Liver (tissue), 9 donors: ENCODE results near the gene GRIN3B. TPM values are rescaled to one million over a fixed set of nuclear protein-coding genes. Genes with fewer than 3 reads are reported as not detected.

Experiments
- DNase-seq: peaks from one replicate; pipeline ENCODE4 v3.0.0-alpha.2; 2017; ENCODE audit warnings: low spot score
- H3K27ac ChIP-seq, 2 donors: one replicate each; pipeline ENCODE4 v1.7.0; 2013; ENCODE audit warnings: inconsistent platforms in 2 of 2, low read length in 2 of 2, control low read depth in 1 of 2, low read depth in 1 of 2, mild to moderate bottlenecking in 1 of 2
- H3K27me3 ChIP-seq, 4 donors: one replicate each; pipeline versions ENCODE4 v1.6.1 to v1.7.0; 2013; ENCODE audit warnings: low read length in 3 of 4, inconsistent platforms in 1 of 4, mild to moderate bottlenecking in 1 of 4, moderate library complexity in 1 of 4; ENCODE audit not compliant: control insufficient read depth in 4 of 4, insufficient read depth in 4 of 4
- H3K36me3 ChIP-seq, 4 donors: one replicate each; pipeline versions ENCODE4 v1.6.1 to v1.7.0; 2013; ENCODE audit warnings: low read length in 3 of 4, mild to moderate bottlenecking in 3 of 4, low read depth in 1 of 4, moderate library complexity in 1 of 4; ENCODE audit not compliant: control insufficient read depth in 4 of 4, insufficient read depth in 3 of 4
- H3K4me1 ChIP-seq, 4 donors: one replicate each; pipeline versions ENCODE4 v1.6.1 to v1.7.0; 2013; ENCODE audit warnings: low read length in 3 of 4, mild to moderate bottlenecking in 3 of 4, moderate library complexity in 1 of 4; ENCODE audit not compliant: control insufficient read depth in 4 of 4, insufficient read depth in 4 of 4
- H3K4me3 ChIP-seq, 3 donors: one replicate each; pipeline versions ENCODE4 v1.6.1 to v1.7.0; 2013; ENCODE audit warnings: low read length in 3 of 3, control low read depth in 1 of 3, low read depth in 1 of 3, mild to moderate bottlenecking in 1 of 3
- H3K9ac ChIP-seq, 2 donors: one replicate each; pipeline ENCODE4 v1.7.0; 2013; ENCODE audit warnings: low read length in 2 of 2, mild to moderate bottlenecking in 2 of 2, moderate library complexity in 2 of 2, control low read depth in 1 of 2, low read depth in 1 of 2
- H3K9me3 ChIP-seq, 4 donors: one replicate each; pipeline versions ENCODE4 v1.6.1 to v1.7.0; 2013; ENCODE audit warnings: low read length in 3 of 4; ENCODE audit not compliant: control insufficient read depth in 4 of 4
- ATF3 ChIP-seq: IDR thresholded peaks from 2 replicates; pipeline ENCODE4 v1.6.1; 2016; ENCODE audit warnings: antibody characterized with exemption
- EGR1 ChIP-seq, 2 donors: IDR thresholded peaks; 2 replicates each; pipeline ENCODE4 v1.6.1; 2016 to 2018; ENCODE audit warnings: antibody characterized with exemption in 2 of 2, low read depth in 2 of 2
- FOXA1 ChIP-seq: IDR thresholded peaks from 2 replicates; pipeline ENCODE4 v1.6.1; 2016; ENCODE audit warnings: antibody characterized with exemption
- FOXA2 ChIP-seq: IDR thresholded peaks from 2 replicates; pipeline ENCODE4 v1.6.1; 2016; ENCODE audit warnings: antibody characterized with exemption
- GABPA ChIP-seq, 2 donors: IDR thresholded peaks in 1 of 2; conservative IDR thresholded peaks in 1 of 2; 2 replicates each; pipeline ENCODE4 v1.6.1; 2016; ENCODE audit warnings: antibody characterized with exemption in 2 of 2, mild to moderate bottlenecking in 1 of 2, moderate library complexity in 1 of 2
- HNF4A ChIP-seq, 2 donors: conservative IDR thresholded peaks; 2 replicates each; pipeline ENCODE4 v1.6.1; 2016; ENCODE audit warnings: antibody characterized with exemption in 2 of 2, mild to moderate bottlenecking in 2 of 2
- HNF4G ChIP-seq: IDR thresholded peaks from 2 replicates; pipeline ENCODE4 v1.6.1; 2016; ENCODE audit warnings: antibody characterized with exemption
- JUND ChIP-seq, 2 donors: IDR thresholded peaks; 2 replicates each; pipeline ENCODE4 v1.6.1; 2016; ENCODE audit warnings: antibody characterized with exemption in 2 of 2
- NR2F2 ChIP-seq: IDR thresholded peaks from 2 replicates; pipeline ENCODE4 v1.6.1; 2016; ENCODE audit warnings: antibody characterized with exemption
- REST ChIP-seq: IDR thresholded peaks from 2 replicates; pipeline ENCODE4 v1.6.1; 2016; ENCODE audit warnings: antibody characterized with exemption, mild to moderate bottlenecking
- RXRA ChIP-seq, 2 donors: IDR thresholded peaks; 2 replicates each; pipeline ENCODE4 v1.6.1; 2017 to 2018; ENCODE audit warnings: antibody characterized with exemption in 2 of 2, mild to moderate bottlenecking in 1 of 2
- SP1 ChIP-seq: IDR thresholded peaks from 2 replicates; pipeline ENCODE4 v1.6.1; 2018; ENCODE audit warnings: antibody characterized with exemption, mild to moderate bottlenecking
- TAF1 ChIP-seq: conservative IDR thresholded peaks from 2 replicates; pipeline ENCODE4 v1.6.1; 2016; ENCODE audit warnings: antibody characterized with exemption, mild to moderate bottlenecking
- YY1 ChIP-seq: IDR thresholded peaks from 2 replicates; pipeline ENCODE4 v1.6.1; 2016; ENCODE audit warnings: antibody characterized with exemption, mild to moderate bottlenecking
- WGBS: extraction: QIAGEN DNeasy Blood & Tissue Kit; methylation state at CpG from one replicate; pipeline ENCODE4 v1.1.7; 2013; 5-methylcytosine and 5-hydroxymethylcytosine counted together
- polyA plus RNA-seq, 2 donors: library from polyadenylated mRNA; stranded (reverse) in 1 of 2; unstranded in 1 of 2; fragments of 200-250 nt in 1 of 2; fragments of >200 nt in 1 of 2; fragmentation: Nextera tagmentation in 1 of 2; extraction: Ambion mirVana in 1 of 2; gene quantifications; one replicate each; pipeline versions ENCODE4 v1.2.1 to v1.2.3, GENCODE V29; 2013 to 2015
- total RNA-seq, 2 donors: library from RNA; depleted of rRNA; stranded (reverse); fragments of >200 nt; gene quantifications; one replicate each; pipeline ENCODE4 v1.2.3, GENCODE V29; 2014
- TF ChIP-seq, protein P1 (sequence below): fragments of 150-350 bp; IDR thresholded peaks from 2 replicates; pipeline ENCODE4 v1.5.1; 2017; ENCODE audit warnings: improper control_type of control experiment, low read depth, low read length; ENCODE audit not compliant: missing input control
- TF ChIP-seq, protein P2 (sequence below): IDR thresholded peaks from 2 replicates; pipeline ENCODE4 v1.6.1; 2016; ENCODE audit warnings: antibody characterized with exemption
- donor health status: healthy.
- donor health status: healthy.
- donor health status: healthy.
- donor health status: healthy.
- donor health status: healthy.

Gene GRIN3B
- total and polyA plus RNA-seq, 4 donors = 0.05 TPM; not detected in 3

- H3K9ac ChIP-seq = no peak overlapping the region
- peaks cover 2 to 5% (median 4%) of the 10 kb centered on the region in 4 donors for H3K9me3 ChIP-seq
- no peaks in the 10 kb centered on the region for H3K27me3 ChIP-seq
- H3K4me3 ChIP-seq = no peak overlapping the region
- H3K36me3 ChIP-seq = peaks cover 3 to 9% (median 8%) of the 10 kb centered on the region in 4 donors
- DNase-seq = no peak
- H3K4me1 ChIP-seq = no peaks in the 10 kb centered on the region
- H3K27ac ChIP-seq = no peak overlapping the region
- TF ChIP-seq FOXA1 (no peak), YY1 (no peak), HNF4G (no peak), EGR1 (IDR thresholded peaks at IDR 0.05; ENCODE audit: low read depth in 2 of 2) (no peak), ATF3 (no peak), REST (no peak), HNF4A (conservative IDR thresholded peaks at IDR 0.05) (no peak), RXRA (IDR thresholded peaks at IDR 0.05) (no peak), GABPA (IDR thresholded peaks at IDR 0.05 in 1 of 2, conservative IDR thresholded peaks at IDR 0.05 in 1 of 2) (no peak), JUND (IDR thresholded peaks at IDR 0.05) (no peak), TAF1 (no peak), NR2F2 (no peak), FOXA2 (no peak)
- TF ChIP-seq, protein P1, sequence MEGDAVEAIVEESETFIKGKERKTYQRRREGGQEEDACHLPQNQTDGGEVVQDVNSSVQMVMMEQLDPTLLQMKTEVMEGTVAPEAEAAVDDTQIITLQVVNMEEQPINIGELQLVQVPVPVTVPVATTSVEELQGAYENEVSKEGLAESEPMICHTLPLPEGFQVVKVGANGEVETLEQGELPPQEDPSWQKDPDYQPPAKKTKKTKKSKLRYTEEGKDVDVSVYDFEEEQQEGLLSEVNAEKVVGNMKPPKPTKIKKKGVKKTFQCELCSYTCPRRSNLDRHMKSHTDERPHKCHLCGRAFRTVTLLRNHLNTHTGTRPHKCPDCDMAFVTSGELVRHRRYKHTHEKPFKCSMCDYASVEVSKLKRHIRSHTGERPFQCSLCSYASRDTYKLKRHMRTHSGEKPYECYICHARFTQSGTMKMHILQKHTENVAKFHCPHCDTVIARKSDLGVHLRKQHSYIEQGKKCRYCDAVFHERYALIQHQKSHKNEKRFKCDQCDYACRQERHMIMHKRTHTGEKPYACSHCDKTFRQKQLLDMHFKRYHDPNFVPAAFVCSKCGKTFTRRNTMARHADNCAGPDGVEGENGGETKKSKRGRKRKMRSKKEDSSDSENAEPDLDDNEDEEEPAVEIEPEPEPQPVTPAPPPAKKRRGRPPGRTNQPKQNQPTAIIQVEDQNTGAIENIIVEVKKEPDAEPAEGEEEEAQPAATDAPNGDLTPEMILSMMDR = no peak
- TF ChIP-seq, protein P2, sequence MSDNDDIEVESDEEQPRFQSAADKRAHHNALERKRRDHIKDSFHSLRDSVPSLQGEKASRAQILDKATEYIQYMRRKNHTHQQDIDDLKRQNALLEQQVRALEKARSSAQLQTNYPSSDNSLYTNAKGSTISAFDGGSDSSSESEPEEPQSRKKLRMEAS = no peak
- 91% methylated on average over 29 of the region's 29 CpGs for WGBS
These were observed 26.3 kb upstream of the GRIN3B start for GRCh38 chr19:973726-974563.

DNA sequence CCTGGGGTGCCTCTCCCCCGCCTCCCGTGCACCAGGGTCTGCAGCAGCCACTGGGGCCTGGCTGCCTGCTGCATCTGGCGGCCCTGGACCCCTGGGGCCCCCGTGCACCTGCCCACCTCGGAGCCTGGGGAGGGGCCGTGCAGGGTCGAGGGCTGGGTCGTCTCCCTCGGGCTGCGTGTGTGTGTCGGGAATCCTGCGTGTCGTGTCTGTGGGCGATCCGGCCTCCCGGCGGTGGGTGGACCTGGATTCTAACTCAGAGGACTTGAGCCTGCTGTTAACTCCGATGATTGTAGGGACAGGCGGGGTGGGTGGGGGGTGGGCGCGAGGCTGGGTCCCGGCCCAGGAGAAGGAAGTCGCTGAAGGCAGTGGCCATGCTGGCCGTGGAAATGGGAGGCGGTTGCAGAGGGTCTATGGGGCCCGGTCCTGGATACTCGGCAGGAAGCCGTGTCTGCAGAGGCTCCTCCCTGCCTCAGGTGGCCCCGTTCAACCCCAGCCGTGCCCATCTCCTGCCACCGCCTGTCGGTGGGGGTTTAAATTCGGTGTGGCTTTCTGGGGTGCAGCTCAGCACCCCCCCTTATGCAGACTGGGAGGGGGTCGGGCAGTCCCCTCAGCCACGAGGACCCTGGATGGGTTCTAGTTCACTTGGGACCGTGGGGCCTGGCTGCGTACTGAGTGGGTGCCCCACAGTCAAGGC is 25.5 kb upstream of the GRIN3B start:
- H3K9ac ChIP-seq = no peak overlapping the region
- peaks cover 3 to 9% (median 7%) of the 10 kb centered on the region in 4 donors for H3K36me3 ChIP-seq
- no peaks in the 10 kb centered on the region for H3K27me3 ChIP-seq
- no peak overlapping the region for H3K4me3 ChIP-seq
- peaks cover 2 to 5% (median 4%) of the 10 kb centered on the region in 4 donors for H3K9me3 ChIP-seq
- DNase-seq = no peak
- no peak overlapping the region for H3K27ac ChIP-seq
- H3K4me1 ChIP-seq = no peaks in the 10 kb centered on the region
- whole genome bisulfite sequencing = 87% methylated on average over 37 of the region's 37 CpGs
- TF ChIP-seq REST (no peak), FOXA1 (no peak), SP1 (no peak), YY1 (no peak), NR2F2 (no peak), HNF4G (no peak), JUND (IDR thresholded peaks at IDR 0.05) (no peak), RXRA (IDR thresholded peaks at IDR 0.05) (no peak), TAF1 (no peak)
- TF ChIP-seq, protein P1 = no peak
- TF ChIP-seq, protein P2 = no peak
